Esophagus (tissue), 2 donors: ENCODE results near the gene RIMBP2. TPM values are rescaled to one million over a fixed set of nuclear protein-coding genes. Genes with fewer than 3 reads are reported as not detected.

Source experiments
- H3K27ac ChIP-seq, 2 donors: one replicate each; pipeline ENCODE4 v1.5.1; 2013; ENCODE audit warnings: low read depth in 2 of 2, mild to moderate bottlenecking in 2 of 2, inconsistent platforms in 1 of 2, low read length in 1 of 2, moderate library complexity in 1 of 2
- H3K27me3 ChIP-seq, 2 donors: one replicate each; pipeline ENCODE4 v1.6.1; 2013; ENCODE audit warnings: low read length in 2 of 2, control low read depth in 1 of 2, mild to moderate bottlenecking in 1 of 2; ENCODE audit not compliant: insufficient read depth in 2 of 2, control insufficient read depth in 1 of 2
- H3K36me3 ChIP-seq, 2 donors: one replicate each; pipeline ENCODE4 v1.6.1; 2013; ENCODE audit warnings: low read length in 1 of 2; ENCODE audit not compliant: control insufficient read depth in 2 of 2, insufficient read depth in 2 of 2
- H3K4me1 ChIP-seq, 2 donors: one replicate each; pipeline ENCODE4 v1.6.1; 2013; ENCODE audit warnings: low read length in 1 of 2; ENCODE audit not compliant: control insufficient read depth in 2 of 2, insufficient read depth in 2 of 2
- H3K4me3 ChIP-seq, 2 donors: one replicate each; pipeline ENCODE4 v1.5.1; 2013; ENCODE audit warnings: low read length in 2 of 2, mild to moderate bottlenecking in 2 of 2, low read depth in 1 of 2, moderate library complexity in 1 of 2
- H3K9me3 ChIP-seq, 2 donors: one replicate each; pipeline ENCODE4 v1.6.1; 2013; ENCODE audit warnings: mild to moderate bottlenecking in 2 of 2, low read depth in 1 of 2, low read length in 1 of 2, moderate library complexity in 1 of 2; ENCODE audit not compliant: control insufficient read depth in 2 of 2, insufficient read depth in 1 of 2
- WGBS, 2 donors: extraction: QIAGEN DNeasy Blood & Tissue Kit; methylation state at CpG; one replicate each; pipeline ENCODE4 v1.1.7; 2013; 5-methylcytosine and 5-hydroxymethylcytosine counted together
- polyA plus RNA-seq, 2 donors: library from polyadenylated mRNA; stranded (reverse); fragments of 200-250 nt; gene quantifications; one replicate each; pipeline ENCODE4 v1.2.3, GENCODE V29; 2013
- donor health status: healthy with polysubstance abuse.
- donor health status: Bipolar disorder and iron deficiency.

Gene RIMBP2
- polyA plus RNA-seq, 2 donors: 0.20 to 0.69 TPM

- Histone ChIP-seq H3K9me3 (peaks cover 0 to 4% of the 10 kb centered on the region in 2 donors), H3K36me3 (no peaks in the 10 kb centered on the region), H3K27ac (no peak overlapping the region), H3K27me3 (no peaks in the 10 kb centered on the region), H3K4me1 (no peaks in the 10 kb centered on the region), H3K4me3 (no peak overlapping the region)
- 71 to 73% methylated on average over 17 of the region's 17 CpGs for WGBS, 2 donors
Measured at GRCh38 chr12:130522244-130522834, 193.8 kb downstream of the RIMBP2 start.

DNA sequence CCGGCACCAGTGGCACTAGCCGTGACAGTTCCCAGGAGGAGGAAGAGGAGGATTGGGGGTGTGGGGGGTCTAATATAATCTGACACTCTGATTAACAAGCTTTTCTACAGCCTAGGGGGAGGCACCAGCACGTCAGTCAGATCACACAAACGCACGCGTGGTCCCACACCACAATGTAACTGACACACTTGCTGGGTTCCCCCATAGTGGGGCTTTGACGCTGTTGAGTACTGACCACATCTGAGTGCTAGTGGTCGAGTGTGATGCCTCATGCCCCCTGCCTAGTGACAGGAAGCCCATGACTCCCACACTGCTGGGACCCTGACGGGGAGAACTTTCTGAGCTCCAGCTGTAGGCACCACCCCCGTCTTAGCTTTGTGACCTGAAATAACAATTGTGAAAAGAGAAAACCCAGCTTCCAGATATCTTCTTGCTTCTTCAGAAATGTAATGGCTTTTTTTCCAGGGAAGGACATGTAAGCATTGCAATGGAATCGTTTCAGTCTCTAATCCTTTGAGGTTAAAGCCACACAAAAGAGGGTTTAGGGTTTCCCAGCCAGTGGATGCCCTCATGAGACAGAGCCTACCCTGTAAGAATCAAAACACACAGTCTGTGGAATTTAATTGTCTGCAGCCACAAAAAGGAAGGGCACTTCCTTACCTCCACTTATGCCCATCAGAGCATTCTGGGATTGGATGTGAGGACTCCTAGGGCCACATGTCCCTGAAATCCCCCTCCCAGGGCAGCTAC, 194.5 kb downstream of the RIMBP2 start:
- H3K27me3 ChIP-seq: no peaks in the 10 kb centered on the region
- H3K4me3 ChIP-seq: no peak overlapping the region
- no peaks in the 10 kb centered on the region for H3K4me1 ChIP-seq
- 70 to 78% methylated on average over 10 to 11 of the region's 11 CpGs for WGBS, 2 donors
- peaks cover 0 to 4% of the 10 kb centered on the region in 2 donors for H3K9me3 ChIP-seq
- H3K27ac ChIP-seq: no peak overlapping the region
- no peaks in the 10 kb centered on the region for H3K36me3 ChIP-seq

DNA sequence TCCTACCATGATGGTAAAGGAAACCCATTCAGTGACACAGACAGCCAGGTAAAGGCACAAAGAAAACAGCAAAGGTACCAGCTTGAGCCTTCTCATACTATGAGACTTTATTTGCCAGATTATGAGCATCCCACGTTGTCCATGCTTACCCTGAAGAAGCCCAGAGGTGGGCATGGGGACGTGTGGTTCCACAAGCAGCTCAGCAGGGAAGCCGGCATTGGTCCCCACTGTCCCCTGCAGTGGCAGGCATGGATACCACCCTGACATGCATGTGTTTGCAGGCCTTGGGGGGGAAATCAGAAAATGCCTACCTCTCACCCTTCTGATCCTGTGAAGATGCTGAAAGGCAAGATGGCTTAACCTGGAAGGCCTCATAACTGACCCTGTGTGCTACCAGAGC, 195.3 kb downstream of the RIMBP2 start:
- Histone ChIP-seq H3K36me3 (no peaks in the 10 kb centered on the region), H3K9me3 (peaks cover 0 to 4% of the 10 kb centered on the region in 2 donors), H3K27ac (no peak overlapping the region), H3K27me3 (no peaks in the 10 kb centered on the region), H3K4me3 (no peak overlapping the region), H3K4me1 (no peaks in the 10 kb centered on the region)
- WGBS, 2 donors: 46 to 63% methylated on average over 3 of the region's 3 CpGs

DNA sequence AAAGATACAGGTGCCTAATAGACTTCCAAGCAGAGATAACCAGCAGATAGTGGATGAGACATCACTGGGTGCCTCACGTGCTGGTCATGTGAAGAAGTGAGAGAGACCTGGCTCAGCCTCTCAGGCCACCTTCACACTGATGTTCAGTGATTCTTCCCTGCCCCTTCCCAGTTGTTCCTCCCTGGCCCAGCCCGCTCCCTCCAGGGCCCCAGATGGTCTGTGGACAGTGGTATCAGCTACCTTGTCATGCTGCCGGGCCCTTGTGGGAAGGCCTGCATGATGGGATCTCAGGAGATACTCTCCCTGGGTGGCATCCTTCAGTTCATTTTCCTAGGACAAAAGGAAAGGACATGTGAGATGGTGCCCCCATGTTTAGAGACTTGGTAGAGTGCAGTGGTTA, 198.5 kb downstream of the RIMBP2 start:
- Histone ChIP-seq H3K4me1 (no peaks in the 10 kb centered on the region), H3K27ac (no peak overlapping the region), H3K36me3 (no peaks in the 10 kb centered on the region), H3K4me3 (no peak overlapping the region), H3K27me3 (no peaks in the 10 kb centered on the region), H3K9me3 (peaks cover 0 to 4% of the 10 kb centered on the region in 2 donors)
- WGBS, 2 donors: 82 to 95% methylated on average over 3 of the region's 3 CpGs

DNA sequence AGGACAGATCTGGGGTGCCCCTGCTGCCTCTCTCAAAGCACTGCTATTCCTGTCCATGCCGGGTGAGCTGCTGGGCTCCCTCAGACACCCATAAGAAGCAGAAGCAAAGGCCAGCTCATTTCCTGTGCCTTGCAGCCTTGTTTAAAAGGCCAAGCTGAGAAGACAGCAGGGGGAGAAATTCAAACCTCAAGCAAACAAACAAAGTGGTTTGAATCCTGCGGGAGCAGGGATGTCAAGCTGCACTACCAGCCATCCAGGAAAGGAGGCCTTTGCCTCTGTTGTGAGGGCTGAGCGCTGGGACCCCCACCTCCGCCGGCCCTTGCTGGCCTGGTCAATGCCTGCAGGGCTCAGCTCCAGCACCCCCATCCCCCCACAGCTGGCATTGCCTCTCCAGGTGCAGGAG, 201.9 kb downstream of the RIMBP2 start:
- Histone ChIP-seq H3K4me3 (no peak overlapping the region), H3K36me3 (no peaks in the 10 kb centered on the region), H3K27ac (no peak overlapping the region), H3K4me1 (no peaks in the 10 kb centered on the region), H3K9me3 (peaks cover 0 to 4% of the 10 kb centered on the region in 2 donors), H3K27me3 (no peaks in the 10 kb centered on the region)
- 30 to 34% methylated on average over 4 to 5 of the region's 5 CpGs for WGBS, 2 donors

- no peaks in the 10 kb centered on the region for H3K27me3 ChIP-seq
- 81 to 86% methylated on average over 2 of the region's 2 CpGs for WGBS, 2 donors
- no peaks in the 10 kb centered on the region for H3K4me1 ChIP-seq
- no peak overlapping the region for H3K27ac ChIP-seq
- no peak overlapping the region for H3K4me3 ChIP-seq
- peaks cover 0 to 4% of the 10 kb centered on the region in 2 donors for H3K9me3 ChIP-seq
- no peaks in the 10 kb centered on the region for H3K36me3 ChIP-seq
Measured at GRCh38 chr12:130513556-130513955, 202.5 kb downstream of the RIMBP2 start.

- H3K27ac ChIP-seq: no peak overlapping the region
- H3K27me3 ChIP-seq: no peaks in the 10 kb centered on the region
- H3K4me3 ChIP-seq: no peak overlapping the region
- WGBS, 2 donors: 83 to 85% methylated on average over 12 of the region's 12 CpGs
- H3K4me1 ChIP-seq: no peaks in the 10 kb centered on the region
- H3K9me3 ChIP-seq: no peaks in the 10 kb centered on the region
- H3K36me3 ChIP-seq: no peaks in the 10 kb centered on the region
Measured at GRCh38 chr12:130511285-130511684, 204.8 kb downstream of the RIMBP2 start.

DNA sequence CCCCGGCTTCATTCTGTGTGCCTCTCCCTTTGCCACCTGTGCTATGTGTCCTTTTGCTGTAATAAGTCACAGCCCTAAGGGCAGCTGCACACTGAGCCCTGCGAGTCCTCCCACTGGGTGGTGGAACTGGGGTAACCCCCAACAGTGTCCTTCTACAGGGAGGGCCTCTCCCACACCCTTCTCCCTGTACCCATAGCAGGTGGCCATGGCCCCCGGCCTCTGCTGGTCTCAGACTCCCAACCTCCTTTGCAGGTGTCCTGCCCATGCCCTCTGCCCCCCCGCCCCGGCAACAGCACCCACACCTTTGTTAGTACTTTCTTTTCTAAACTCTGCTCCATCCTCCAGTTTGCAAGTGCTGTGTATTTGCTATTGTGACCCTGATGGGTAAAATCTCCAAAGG, 206.6 kb downstream of the RIMBP2 start:
- Histone ChIP-seq H3K27ac (no peak overlapping the region), H3K9me3 (no peaks in the 10 kb centered on the region), H3K4me3 (no peak overlapping the region), H3K27me3 (no peaks in the 10 kb centered on the region), H3K36me3 (no peaks in the 10 kb centered on the region), H3K4me1 (no peaks in the 10 kb centered on the region)
- WGBS, 2 donors: 83 to 86% methylated on average over 5 of the region's 5 CpGs

DNA sequence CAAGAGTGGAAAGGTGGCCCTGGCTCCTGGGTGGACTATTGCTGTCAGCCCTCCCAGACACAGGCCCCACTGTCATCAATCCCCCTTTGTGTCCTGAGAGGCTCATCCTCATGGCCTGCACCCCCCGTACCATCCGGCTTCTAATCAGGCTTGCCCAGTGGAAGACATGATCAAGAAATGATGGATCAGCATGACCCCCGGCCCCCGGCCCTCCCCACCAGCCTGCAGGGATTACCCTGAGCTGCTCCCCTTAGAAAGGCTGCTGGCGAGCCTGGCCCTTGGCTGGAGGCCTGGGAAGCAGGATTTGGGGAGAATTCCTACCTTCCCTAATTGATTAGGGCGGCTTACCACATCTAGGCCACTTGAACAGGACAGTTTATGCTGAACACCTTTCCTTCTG, 207.3 kb downstream of the RIMBP2 start:
- 80 to 82% methylated on average over 6 of the region's 6 CpGs for WGBS, 2 donors
- H3K36me3 ChIP-seq: no peaks in the 10 kb centered on the region
- H3K27me3 ChIP-seq: no peaks in the 10 kb centered on the region
- no peak overlapping the region for H3K4me3 ChIP-seq
- no peaks in the 10 kb centered on the region for H3K9me3 ChIP-seq
- H3K4me1 ChIP-seq: no peaks in the 10 kb centered on the region
- no peak overlapping the region for H3K27ac ChIP-seq

DNA sequence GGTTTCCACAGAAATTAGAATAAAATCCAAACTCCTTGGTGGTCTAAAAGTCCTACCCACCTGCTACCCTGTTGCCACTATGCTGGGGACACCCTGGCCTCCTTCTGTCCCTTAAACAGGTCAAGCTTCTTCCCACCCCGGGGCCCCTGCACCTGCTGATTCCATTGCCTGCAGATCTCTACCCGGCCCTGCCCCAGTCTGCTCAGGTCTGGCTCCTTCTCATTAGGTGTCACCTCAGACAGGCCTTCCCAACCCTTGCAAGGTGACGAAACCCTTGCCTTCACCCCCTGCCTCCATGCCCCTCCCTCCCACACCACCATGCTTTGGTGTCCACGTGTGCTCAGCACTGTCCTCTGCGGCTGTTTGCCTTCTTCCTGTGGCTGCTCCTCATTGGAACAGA, 207.8 kb downstream of the RIMBP2 start:
- Histone ChIP-seq H3K27ac (no peak overlapping the region), H3K9me3 (no peaks in the 10 kb centered on the region), H3K4me1 (no peaks in the 10 kb centered on the region), H3K36me3 (no peaks in the 10 kb centered on the region), H3K27me3 (no peaks in the 10 kb centered on the region), H3K4me3 (no peak overlapping the region)
- WGBS, 2 donors: 76 to 79% methylated on average over 5 of the region's 5 CpGs
